K562 (cell line): ENCODE measurements around the gene MPDU1. TPM values are rescaled to one million over a fixed set of nuclear protein-coding genes. Genes with fewer than 3 reads are reported as not detected.

ENCODE experiments used
- ATAC-seq: fragments of 200-7000 bp; cut with Tn5 transposase; 3 replicates; pipeline ENCODE4 v1.9.1; 2020; ENCODE audit warnings: moderate library complexity
- BruUV-seq: library from RNA; stranded (reverse); fragments of 400-500 nt; replicated peaks from 2 replicates; lab custom pipeline; 2021; lab: Mats Ljungman, UMichigan
- CTCF ChIA-PET: fragments of 300-600 bp; formaldehyde crosslinking; extraction: SDS; loops from one replicate; lab custom pipeline; 2021; ENCODE audit warnings: low intra/inter-chr PET ratio; lab: Yijun Ruan, JAX
- POLR2A ChIA-PET: fragments of 300-600, 350-650 bp; sonication (Branson Sonifier 250); formaldehyde crosslinking; extraction: SDS; loops from one replicate; lab custom pipeline; 2021; ENCODE audit warnings: antibody characterized with exemption, inconsistent platforms; lab: Yijun Ruan, JAX
- DNase-seq, 4 experiments: peaks; one replicate each; pipeline versions ENCODE4 v3.0.0 to v3.0.0-alpha.2; 2011 to 2018; ENCODE audit warnings: low spot score in 3 of 4, mixed read lengths in 3 of 4; ENCODE audit errors: extremely low read depth in 1 of 4
- FAIRE-seq: peaks from 2 replicates; lab custom pipeline; 2011; peaks lifted over from hg19 to GRCh38; lab: Jason Lieb, UNC
- H2AFZ ChIP-seq: 2 replicates; pipeline ENCODE4 v1.6.0; 2011; ENCODE audit warnings: low read depth, low read length, control low read depth, inconsistent platforms
- H3K27ac ChIP-seq: fragments of 200-600 bp; 3 replicates; pipeline ENCODE4 v1.8.0; 2011; ENCODE audit warnings: low read depth, mild to moderate bottlenecking, control low read depth, inconsistent platforms, low read length, moderate library complexity, mixed read lengths; ENCODE audit errors: extremely low read depth
- H3K27me3 ChIP-seq, 2 experiments: fragments of 300-600 bp in 1 of 2; 2 replicates in 1 of 2; 3 replicates in 1 of 2; pipeline versions ENCODE4 v1.6.0 to v1.8.0; 2011; ENCODE audit warnings: inconsistent platforms in 2 of 2, low read length in 2 of 2, mild to moderate bottlenecking in 1 of 2, mixed read lengths in 1 of 2, moderate library complexity in 1 of 2; ENCODE audit not compliant: control insufficient read depth in 2 of 2, insufficient read depth in 2 of 2
- H3K36me3 ChIP-seq: fragments of 300-600 bp; 3 replicates; pipeline ENCODE4 v1.8.0; 2011; ENCODE audit warnings: mild to moderate bottlenecking, low read length, inconsistent platforms; ENCODE audit not compliant: control insufficient read depth, insufficient read depth
- H3K4me1 ChIP-seq, 2 experiments: fragments of 200-600 bp in 1 of 2; replicated peaks in 1 of 2; 2 replicates in 1 of 2; 3 replicates in 1 of 2; pipeline versions ENCODE4 v1.5.1 to v1.8.0; 2011; ENCODE audit warnings: inconsistent platforms in 2 of 2, low read length in 2 of 2, mild to moderate bottlenecking in 1 of 2, mixed read lengths in 1 of 2, moderate library complexity in 1 of 2; ENCODE audit not compliant: control insufficient read depth in 2 of 2, insufficient read depth in 2 of 2
- H3K4me2 ChIP-seq: 2 replicates; pipeline ENCODE4 v1.6.1; 2011; ENCODE audit warnings: low read length, control low read depth, inconsistent platforms, mixed read lengths; ENCODE audit not compliant: insufficient read depth
- H3K4me3 ChIP-seq: fragments of 200-600 bp; sonication (generic), shearing (Covaris generic); 2 replicates; pipeline ENCODE4 v1.5.1; 2016; ENCODE audit warnings: control low read depth, inconsistent platforms
- H3K79me2 ChIP-seq: fragments of 200-600 bp; 3 replicates; pipeline ENCODE4 v1.8.0; 2011; ENCODE audit warnings: low read length, inconsistent platforms; ENCODE audit not compliant: control insufficient read depth, insufficient read depth
- H3K9ac ChIP-seq, 2 experiments: 2 replicates each; pipeline versions ENCODE4 v1.6.0 to v1.6.1; 2011; ENCODE audit warnings: low read depth in 2 of 2, low read length in 2 of 2, control low read depth in 1 of 2, inconsistent platforms in 1 of 2, mild to moderate bottlenecking in 1 of 2, mixed read lengths in 1 of 2; ENCODE audit not compliant: insufficient read depth in 1 of 2
- H3K9me1 ChIP-seq: one replicate; pipeline ENCODE4 v1.6.0; 2011; ENCODE audit warnings: inconsistent platforms, mild to moderate bottlenecking, low read length, moderate library complexity; ENCODE audit not compliant: control insufficient read depth, insufficient read depth
- H3K9me3 ChIP-seq: replicated peaks from 2 replicates; pipeline ENCODE4 v1.5.1; 2011; ENCODE audit warnings: low read depth, low read length, inconsistent platforms; ENCODE audit not compliant: control insufficient read depth, insufficient read depth
- H4K20me1 ChIP-seq: replicated peaks from 2 replicates; pipeline ENCODE4 v1.6.1; 2011; ENCODE audit warnings: low read length, inconsistent platforms, mixed read lengths; ENCODE audit not compliant: control insufficient read depth, insufficient read depth
- CBX2 ChIP-seq: fragments of 200-600 bp; sonication (generic); IDR thresholded peaks from one replicate; pipeline ENCODE4 v1.6.1; 2012; ENCODE audit warnings: mild to moderate bottlenecking, low read length, inconsistent platforms; ENCODE audit not compliant: insufficient read depth, poor library complexity, severe bottlenecking
- GABPA ChIP-seq: fragments of 200-800 bp; sonication (Bioruptor generic); conservative IDR thresholded peaks from 2 replicates; pipeline ENCODE4 v1.6.1; 2016; ENCODE audit warnings: low read depth, missing genetic modification characterization, missing compliant biosample characterization
- JUND ChIP-seq, 2 experiments: IDR thresholded peaks; 2 replicates in 1 of 2; 3 replicates in 1 of 2; pipeline ENCODE4 v1.6.1; 2011; ENCODE audit warnings: borderline replicate concordance in 2 of 2, low read depth in 2 of 2, low read length in 2 of 2, improper control_type of control experiment in 1 of 2, missing biosample characterization in 1 of 2, missing genetic modification characterization in 1 of 2, missing genetic modification reagents in 1 of 2
- MAFK ChIP-seq: IDR thresholded peaks from 2 replicates; pipeline ENCODE4 v1.6.1; 2011; ENCODE audit warnings: low read length, improper control_type of control experiment
- MTA3 ChIP-seq: fragments of 450-650 bp; formaldehyde crosslinking; IDR thresholded peaks from 2 replicates; pipeline ENCODE4 v1.6.1; 2017; ENCODE audit warnings: mild to moderate bottlenecking, borderline replicate concordance
- NFIX ChIP-seq: fragments of 250-450 bp; sonication (Bioruptor Pico); IDR thresholded peaks from 2 replicates; pipeline ENCODE4 v1.4.0; 2020; ENCODE audit warnings: low read depth, mild to moderate bottlenecking, moderate library complexity
- NONO ChIP-seq, 2 experiments: fragments of 200-400 bp in 1 of 2; fragments of 450-650 bp in 1 of 2; formaldehyde crosslinking in 1 of 2; IDR thresholded peaks; 2 replicates each; pipeline ENCODE4 v1.6.1; 2017; ENCODE audit warnings: low read depth in 2 of 2, mild to moderate bottlenecking in 2 of 2, moderate library complexity in 2 of 2, low read length in 1 of 2
- PCBP1 ChIP-seq: fragments of 200-400 bp; formaldehyde crosslinking; IDR thresholded peaks from 2 replicates; pipeline ENCODE4 v1.6.1; 2018; ENCODE audit warnings: mild to moderate bottlenecking, low read depth, low read length; ENCODE audit not compliant: poor library complexity, severe bottlenecking
- PHF8 ChIP-seq: fragments of 200-600 bp; sonication (generic); IDR thresholded peaks from 2 replicates; pipeline ENCODE4 v1.6.1; 2012; ENCODE audit warnings: mixed run types, mild to moderate bottlenecking, inconsistent platforms, low read length, moderate library complexity, borderline replicate concordance
- POU5F1 ChIP-seq: fragments of 150-350 bp; IDR thresholded peaks from 2 replicates; pipeline ENCODE4 v1.6.1; 2014; ENCODE audit warnings: borderline replicate concordance, low read length, low read depth, mild to moderate bottlenecking; ENCODE audit not compliant: partially characterized antibody
- PTRF ChIP-seq: fragments of 450-650 bp; IDR thresholded peaks from 2 replicates; pipeline ENCODE4 v1.6.1; 2016; ENCODE audit warnings: mild to moderate bottlenecking, missing genetic modification characterization, missing compliant biosample characterization
- RBM15 ChIP-seq: fragments of 200-400 bp; formaldehyde crosslinking; IDR thresholded peaks from 2 replicates; pipeline ENCODE4 v1.6.1; 2018; ENCODE audit warnings: mild to moderate bottlenecking, low read length, moderate library complexity; ENCODE audit not compliant: insufficient read depth
- THRAP3 ChIP-seq: fragments of 450-650 bp; IDR thresholded peaks from 2 replicates; pipeline ENCODE4 v1.6.1; 2016; ENCODE audit warnings: mild to moderate bottlenecking, inconsistent platforms, borderline replicate concordance
- ZFX ChIP-seq: sonication (generic); formaldehyde crosslinking; IDR thresholded peaks from 2 replicates; pipeline ENCODE4 v1.8.0; 2022; ENCODE audit warnings: mild to moderate bottlenecking, missing genetic modification reagents, moderate library complexity
- ZNF134 ChIP-seq: fragments of 250-450 bp; sonication (Bioruptor Pico); conservative IDR thresholded peaks from 2 replicates; pipeline ENCODE4 v1.4.0; 2020
- WGBS: fragments of 100-300 bp; shearing (Covaris generic); methylation state at CpG from one replicate; pipeline ENCODE4 v1.1.6; 2016; ENCODE audit warnings: low coverage, mixed read lengths; ENCODE audit not compliant: insufficient coverage; ENCODE audit errors: missing lambda C conversion rate; 5-methylcytosine and 5-hydroxymethylcytosine counted together
- in situ Hi-C: fragments of 300-500 bp; cut with MboI; formaldehyde crosslinking; loops from 4 replicates; pipeline ENCODE4 v1.15.0; 2018; ENCODE audit warnings: inconsistent platforms, mixed read lengths
- intact Hi-C: fragments of 100-400 bp; cut with micrococcal nuclease; formaldehyde crosslinking; loops from 2 replicates; pipeline ENCODE4 v1.14.2; 2022
- polyA plus RNA-seq, 8 experiments: library from polyadenylated mRNA; depleted of rRNA in 4 of 8; stranded (reverse) in 5 of 8; unstranded in 3 of 8; fragments of >200 nt; fragmentation: Nextera tagmentation in 2 of 8; fragmentation: Illumina TruSeq in 1 of 8; extraction: Ambion mirVana in 2 of 8; extraction: Trizol in 1 of 8; gene quantifications; 2 replicates each; pipeline versions ENCODE4 v1.2.1 to v1.2.3, GENCODE V29; 2011 to 2014; ENCODE audit warnings: inconsistent platforms in 1 of 8, missing spikeins in 1 of 8
- total RNA-seq, 7 experiments: library from RNA; depleted of rRNA in 6 of 7; stranded (reverse); fragments of >200 nt in 6 of 7; fragmentation: Illumina TruSeq in 2 of 7; extraction: Trizol in 2 of 7; gene quantifications; 2 replicates each; pipeline versions ENCODE4 v1.2.1 to v1.2.3, GENCODE V29; 2011 to 2021; ENCODE audit warnings: low replicate concordance in 1 of 7
- TF ChIP-seq, protein P1 (sequence below): fragments of 250-450 bp; sonication (Bioruptor Pico); IDR thresholded peaks from 2 replicates; pipeline ENCODE4 v1.5.1; 2021; ENCODE audit warnings: mild to moderate bottlenecking

The MPDU1 gene
- total and polyA plus RNA-seq, 9 of the 15 experiments (the other 6 are each of a cell fraction or from before 2014, with no cell fraction given): 4.9 to 179 (median 77.1) TPM

DNA sequence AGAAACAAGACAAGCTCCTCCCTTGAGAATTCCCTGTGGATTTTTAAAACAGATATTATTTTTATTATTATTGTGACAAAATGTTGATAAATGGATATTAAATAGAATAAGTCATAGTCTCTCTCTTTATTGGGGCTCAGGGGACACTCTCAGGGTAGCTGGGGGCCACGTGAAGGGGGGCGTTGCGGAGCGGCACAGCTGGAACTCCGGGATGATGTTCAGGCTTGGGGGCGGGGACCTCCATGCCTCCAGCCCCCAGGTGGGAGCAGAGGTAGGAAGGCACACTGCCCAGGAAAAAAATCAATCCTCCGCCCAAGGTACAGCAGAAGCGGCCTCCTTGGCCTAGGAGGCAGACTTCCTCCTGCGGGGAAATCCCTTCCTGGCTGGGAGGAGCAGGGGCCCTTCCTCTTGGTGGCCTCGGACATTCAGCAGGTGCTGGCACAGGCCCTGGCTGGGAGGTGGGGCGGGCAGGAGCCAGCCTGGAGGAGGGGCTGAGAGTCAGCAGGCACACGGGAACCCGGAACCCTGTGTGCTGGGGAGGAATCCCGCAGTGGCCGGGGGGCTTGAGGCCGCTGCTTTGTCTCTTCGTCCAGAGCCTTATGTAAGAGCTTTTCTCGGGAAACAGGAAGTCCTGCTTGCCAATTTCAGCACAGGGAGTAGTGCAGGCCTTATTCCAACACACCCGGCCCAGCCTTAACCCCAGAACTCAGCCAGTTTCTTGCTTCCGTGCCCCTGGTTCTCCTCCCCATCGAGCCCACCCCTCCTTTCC lies 25.7 kb upstream of the MPDU1 start:
- Histone ChIP-seq H3K4me3 (no peak overlapping the region), H3K9me1 (no peaks in the 10 kb centered on the region), H3K27me3 (no peaks in the 10 kb centered on the region), H3K4me1 (peaks cover 14 to 52% of the 10 kb centered on the region in 2 experiments; a peak in 4 of 5 replicates), H3K36me3 (peaks cover under 1% of the 10 kb centered on the region; the same call in 1 of the 3 replicates), H3K4me2 (no peak overlapping the region), H4K20me1 (no peaks in the 10 kb centered on the region), H3K9me3 (no peaks in the 10 kb centered on the region), H2AFZ (peak overlapping the region; percentile 53; the same call in 1 of the 2 replicates), H3K27ac (no peak overlapping the region), H3K9ac (peak overlapping the region in 1 of 2 experiments; percentile 61; a peak in 2 of 4 replicates), H3K79me2 (peaks cover 18% of the 10 kb centered on the region)
- 65% methylated on average over 10 of the region's 21 CpGs for WGBS
- in situ Hi-C loops (loop anchor here (10.0 to 25.0 kb wide), 2 partner anchors 203 to 521 kb away; partner anchors contain the start of genes KCTD11, SLC16A11, SLC16A13 and TMEM95), intact Hi-C loops (no loop called here)
- CTCF ChIA-PET: no interaction called here
- TF ChIP-seq MAFK (no peak), PHF8 (peak; percentile 24; the same call in 1 of the 2 replicates), JUND (IDR thresholded peaks at IDR 0.05; ENCODE audit: borderline replicate concordance, low read depth, low read length) (no peak), JUND (tag; IDR thresholded peaks at IDR 0.05; ENCODE audit: borderline replicate concordance, low read depth, low read length) (no peak), ZFX (peak; percentile 63), PTRF (no peak), MTA3 (no peak), POU5F1 (no peak), ZNF134 (0 out of 2 replicates have a peak, but pooled peaks have one; percentile 28), NONO (IDR thresholded peaks at IDR 0.05; ENCODE audit: low read depth in 2 of 2, low read length in 1 of 2) (no peak), NFIX (CRISPR knock-in tag) (no peak), GABPA (tag) (no peak), RBM15 (no peak), THRAP3 (no peak), CBX2 (no peak), PCBP1 (no peak)
- TF ChIP-seq, protein P1, sequence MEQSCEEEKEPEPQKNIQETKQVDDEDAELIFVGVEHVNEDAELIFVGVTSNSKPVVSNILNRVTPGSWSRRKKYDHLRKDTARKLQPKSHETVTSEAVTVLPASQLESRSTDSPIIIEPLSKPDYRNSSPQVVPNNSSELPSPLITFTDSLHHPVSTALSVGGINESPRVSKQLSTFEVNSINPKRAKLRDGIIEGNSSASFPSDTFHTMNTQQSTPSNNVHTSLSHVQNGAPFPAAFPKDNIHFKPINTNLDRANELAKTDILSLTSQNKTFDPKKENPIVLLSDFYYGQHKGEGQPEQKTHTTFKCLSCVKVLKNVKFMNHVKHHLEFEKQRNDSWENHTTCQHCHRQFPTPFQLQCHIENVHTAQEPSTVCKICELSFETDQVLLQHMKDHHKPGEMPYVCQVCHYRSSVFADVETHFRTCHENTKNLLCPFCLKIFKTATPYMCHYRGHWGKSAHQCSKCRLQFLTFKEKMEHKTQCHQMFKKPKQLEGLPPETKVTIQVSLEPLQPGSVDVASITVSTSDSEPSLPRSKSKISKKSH (CRISPR knock-in tag): no peak
- FAIRE-seq (no peak), ATAC-seq (no peak), DNase-seq (no peak)
- POLR2A ChIA-PET: interaction anchor here (0.6 to 1.2 kb wide), 4 partner anchors 20 to 298 kb away, joined by 3 read pairs; no protein-coding TSS in a partner anchor
- no TSS peak for BruUV-seq
